Left hindlimb (tissue), 1 donor: Measurements from ENCODE around the gene HOXB6.

Experiments used
- DNase-seq: peaks from one replicate; pipeline ENCODE4 v3.0.0-alpha.2; 2018

The HOXB6 gene

DNA sequence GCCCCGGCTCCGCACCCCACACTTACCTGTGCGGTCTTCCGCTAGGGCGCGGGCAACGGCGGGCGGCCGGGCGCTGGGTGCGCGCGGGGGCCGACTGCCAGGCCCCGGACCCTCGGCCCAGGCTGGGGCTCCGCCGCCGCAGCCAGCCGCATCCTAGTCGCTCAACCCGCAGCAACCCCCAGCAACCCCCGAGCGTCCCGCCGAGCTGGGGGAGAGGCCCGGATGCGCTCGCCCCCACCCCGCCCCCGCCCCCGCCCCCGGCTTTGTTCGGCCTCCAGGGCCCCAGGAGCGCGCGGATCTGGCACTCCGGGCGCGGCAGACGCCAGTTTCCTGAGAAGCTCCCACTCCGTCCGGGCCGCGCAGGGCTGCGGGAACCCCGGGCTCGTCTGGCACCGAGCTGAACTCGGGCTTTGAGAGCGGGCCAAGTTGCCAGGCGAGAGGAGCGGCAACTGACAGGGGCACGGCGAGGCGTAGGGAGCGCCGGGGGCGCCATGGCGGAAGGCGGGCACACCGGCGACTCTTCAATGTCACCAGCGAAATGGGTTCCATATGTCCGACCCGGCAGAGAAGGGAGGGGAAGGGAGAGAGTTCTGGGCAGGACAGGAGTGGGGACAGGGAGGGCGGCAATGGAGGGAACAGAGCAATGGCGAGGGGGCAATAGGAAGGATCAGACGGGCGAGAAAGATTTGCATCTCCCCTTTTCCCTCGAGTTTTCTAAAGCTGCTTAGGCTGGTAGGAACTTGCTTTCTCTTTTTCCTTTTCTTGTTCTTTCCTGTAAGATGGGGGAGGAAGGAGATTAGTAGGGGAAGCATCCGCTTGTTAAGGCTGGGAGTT is 40.4 kb downstream of the HOXB6 start:
- no peak for DNase-seq

DNA sequence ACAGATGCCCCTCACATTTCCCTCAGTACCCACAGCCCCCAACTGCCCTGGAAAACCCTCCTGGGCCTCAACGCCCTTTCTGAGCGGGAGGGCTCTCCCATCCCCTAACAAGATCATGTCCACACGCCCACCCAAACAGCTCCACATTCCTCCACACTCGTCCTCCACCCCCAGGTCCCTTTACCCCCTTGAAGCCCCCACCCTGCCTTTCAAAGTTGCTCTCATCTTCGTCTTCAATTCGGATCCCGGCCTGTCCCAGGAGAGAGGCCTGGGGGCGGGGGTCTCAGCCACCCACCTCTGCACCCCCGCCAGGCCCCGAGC is 41.0 kb downstream of the HOXB6 start:
- DNase-seq, result no peak

DNA sequence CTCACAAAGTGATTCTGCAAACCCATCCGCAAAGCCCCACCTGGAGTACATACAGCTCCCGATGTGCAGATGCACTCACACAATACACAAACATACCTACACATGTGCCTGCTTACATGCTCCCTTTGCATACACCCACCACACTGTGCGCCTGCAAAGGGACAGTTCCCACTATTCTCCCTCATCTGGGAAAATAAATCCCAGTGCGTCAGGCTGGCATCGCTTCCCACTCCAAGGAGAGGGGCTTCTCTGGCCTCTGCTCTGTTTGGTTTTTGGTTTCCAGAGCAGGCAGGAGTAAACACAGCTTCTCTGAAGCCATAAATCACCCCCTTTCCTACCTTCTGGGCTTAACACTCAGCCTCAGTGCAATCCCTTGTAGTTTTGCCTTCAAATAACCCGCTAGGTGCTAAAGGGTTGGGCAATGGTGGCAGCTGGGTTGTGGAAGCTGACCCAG is 41.4 kb downstream of the HOXB6 start:
- no peak for DNase-seq

DNA sequence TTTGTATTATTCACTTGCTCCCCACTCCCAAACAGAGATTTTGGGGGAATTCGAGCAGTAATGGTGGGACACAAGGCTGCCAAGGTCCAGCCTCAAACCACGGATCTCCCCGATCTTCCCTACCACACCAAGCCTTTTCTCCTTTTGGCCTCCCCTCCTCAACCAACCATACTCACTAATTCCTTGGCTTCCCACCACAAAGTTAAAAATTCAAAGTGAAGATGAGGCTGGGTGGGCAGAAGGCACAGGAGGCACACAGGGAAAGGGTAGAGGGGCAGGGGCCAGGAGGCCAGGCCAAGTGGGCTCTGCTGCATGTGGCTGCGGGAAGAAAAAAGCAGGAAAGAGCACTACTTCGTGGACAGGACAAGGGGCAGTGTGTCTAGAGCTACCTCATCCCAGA is 41.9 kb downstream of the HOXB6 start:
- no peak for DNase-seq

DNA sequence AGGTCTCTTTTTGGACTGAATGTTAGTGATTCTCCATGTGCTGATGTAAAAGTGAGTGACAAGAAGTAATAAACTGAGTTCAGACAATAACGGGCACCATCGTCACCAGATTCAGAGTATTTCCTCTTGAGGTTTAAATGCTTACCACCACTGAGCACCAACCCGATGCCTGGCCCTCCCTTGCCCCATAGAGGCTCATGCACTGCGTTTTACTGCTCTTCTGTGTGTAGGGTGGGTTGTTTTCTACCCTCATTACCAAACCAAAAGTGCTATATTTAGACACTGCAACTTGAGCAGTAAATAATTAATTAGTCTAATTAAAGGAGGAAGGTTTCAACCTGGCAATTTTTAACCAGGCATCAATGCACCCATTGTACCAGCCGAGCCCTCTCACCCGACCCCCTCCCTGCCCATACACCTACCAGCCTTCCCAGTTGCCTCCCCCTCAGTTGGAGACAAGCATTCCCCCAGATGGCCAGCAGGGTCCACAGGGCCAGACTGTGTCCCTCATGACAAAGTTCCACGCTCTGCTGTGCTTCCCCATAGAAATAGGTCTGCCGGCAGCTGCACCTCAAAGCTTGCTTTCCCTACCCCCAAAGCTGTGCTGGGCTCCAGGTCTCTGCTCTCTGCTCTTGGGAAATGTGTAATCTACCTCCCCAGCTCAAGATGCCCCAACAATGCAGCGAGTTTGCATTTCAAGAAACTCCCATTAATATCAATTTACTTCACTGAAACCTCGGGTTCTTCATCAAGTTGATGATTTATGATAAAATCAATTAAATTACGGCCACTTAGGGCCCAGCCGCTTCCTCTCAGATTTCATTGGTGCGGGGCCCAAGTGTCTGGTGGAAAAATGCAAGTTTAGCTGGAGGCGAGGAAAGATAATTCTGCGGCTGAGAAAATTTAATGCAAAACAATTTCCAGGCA is 42.6 kb downstream of the HOXB6 start:
- no peak for DNase-seq

DNA sequence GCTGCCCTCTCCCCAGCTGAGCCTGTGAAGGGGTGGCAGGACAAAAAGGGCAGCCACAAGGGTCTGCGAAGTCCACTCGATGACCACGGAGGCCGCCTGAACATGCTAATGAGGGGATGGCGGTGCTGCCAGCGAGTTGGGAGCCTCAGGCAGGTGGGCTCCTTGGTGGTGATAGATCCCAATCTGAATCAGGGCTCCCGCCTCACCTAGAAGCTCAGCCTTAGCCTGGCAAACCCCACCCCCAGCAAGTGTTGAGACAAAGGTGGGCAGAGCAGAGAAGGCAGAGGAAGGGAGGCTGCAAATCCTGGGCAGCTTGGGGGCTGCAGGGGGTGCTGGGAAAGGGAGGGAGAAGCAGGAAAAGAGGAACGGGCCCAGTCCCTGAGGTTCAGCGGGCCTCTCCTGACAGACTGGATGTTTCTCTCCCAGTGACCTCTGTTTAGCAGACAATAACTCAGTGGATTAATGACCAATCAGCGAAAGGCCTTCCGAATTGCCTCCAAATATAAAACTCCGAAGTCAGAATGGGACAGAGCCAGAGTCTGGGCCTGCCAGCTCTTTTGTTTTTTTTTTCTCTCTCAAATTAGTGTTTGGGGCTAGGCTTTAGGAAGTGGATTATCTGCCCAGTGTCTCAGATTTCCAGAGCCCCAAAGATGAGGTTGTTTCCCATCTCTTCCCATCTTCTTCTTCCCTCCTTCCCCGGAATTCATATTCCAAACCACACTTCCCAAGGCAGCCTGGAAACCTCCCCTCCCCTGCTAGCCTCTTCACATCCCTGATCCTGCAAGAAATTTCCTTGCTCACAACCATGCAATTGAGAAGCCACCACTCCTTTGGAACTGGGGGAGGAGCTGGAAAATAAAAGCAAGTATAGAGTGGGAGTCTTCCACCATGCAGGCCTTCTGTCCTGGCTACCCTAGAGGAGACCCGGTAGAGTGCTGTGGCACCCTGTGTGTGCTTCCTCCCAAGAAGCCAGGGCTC is 44.7 kb downstream of the HOXB6 start:
- DNase-seq, result no peak

DNA sequence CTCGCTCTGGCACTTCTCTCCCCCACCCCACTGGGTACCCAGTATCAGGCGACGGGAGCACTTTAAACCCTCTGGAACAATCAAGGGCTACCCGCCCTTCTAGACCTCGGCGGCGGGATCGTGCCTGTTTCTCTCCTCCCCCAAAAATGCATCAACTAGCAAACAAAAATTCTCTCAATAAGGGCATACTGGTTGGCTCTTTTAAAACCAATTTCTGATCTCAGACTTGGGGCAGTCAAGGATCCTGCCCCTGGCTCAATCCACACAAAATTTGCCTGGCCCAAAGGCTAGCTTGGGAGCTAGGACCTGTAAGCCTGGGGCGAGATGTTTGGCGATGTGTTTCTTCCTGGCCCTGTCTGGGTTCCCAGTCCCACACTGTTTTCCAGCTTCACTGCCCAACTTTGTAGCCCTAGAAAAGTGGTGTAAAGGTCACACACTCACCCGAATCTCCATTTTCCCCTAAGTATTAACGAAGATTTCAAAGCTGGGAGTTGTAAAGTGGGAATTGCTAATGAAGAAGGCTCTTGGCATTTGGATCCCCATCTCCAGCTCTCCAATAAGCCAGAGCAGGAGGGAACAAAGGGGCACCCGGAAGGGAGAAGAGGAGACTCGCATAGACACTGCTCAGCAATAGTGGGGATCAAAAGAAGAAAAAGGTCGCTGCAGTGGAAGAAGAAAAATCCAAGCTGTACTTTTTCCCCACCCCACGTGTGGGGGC is 45.5 kb downstream of the HOXB6 start:
- no peak for DNase-seq

DNA sequence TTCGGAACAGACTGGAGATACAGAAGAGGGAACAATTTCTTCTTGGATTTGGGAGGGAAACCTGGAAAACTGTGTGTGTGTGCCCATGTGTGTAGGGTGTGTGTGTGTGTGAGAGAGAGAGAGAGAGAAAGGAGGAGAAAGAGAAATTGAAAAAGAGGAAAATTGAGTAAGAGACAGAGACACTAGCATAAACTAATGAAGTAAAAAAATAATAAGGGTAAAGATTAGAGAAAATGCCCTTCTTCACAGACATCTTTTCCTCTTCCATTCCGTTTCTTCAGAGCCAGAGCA is 46.0 kb downstream of the HOXB6 start:
- DNase-seq, result no peak

DNA sequence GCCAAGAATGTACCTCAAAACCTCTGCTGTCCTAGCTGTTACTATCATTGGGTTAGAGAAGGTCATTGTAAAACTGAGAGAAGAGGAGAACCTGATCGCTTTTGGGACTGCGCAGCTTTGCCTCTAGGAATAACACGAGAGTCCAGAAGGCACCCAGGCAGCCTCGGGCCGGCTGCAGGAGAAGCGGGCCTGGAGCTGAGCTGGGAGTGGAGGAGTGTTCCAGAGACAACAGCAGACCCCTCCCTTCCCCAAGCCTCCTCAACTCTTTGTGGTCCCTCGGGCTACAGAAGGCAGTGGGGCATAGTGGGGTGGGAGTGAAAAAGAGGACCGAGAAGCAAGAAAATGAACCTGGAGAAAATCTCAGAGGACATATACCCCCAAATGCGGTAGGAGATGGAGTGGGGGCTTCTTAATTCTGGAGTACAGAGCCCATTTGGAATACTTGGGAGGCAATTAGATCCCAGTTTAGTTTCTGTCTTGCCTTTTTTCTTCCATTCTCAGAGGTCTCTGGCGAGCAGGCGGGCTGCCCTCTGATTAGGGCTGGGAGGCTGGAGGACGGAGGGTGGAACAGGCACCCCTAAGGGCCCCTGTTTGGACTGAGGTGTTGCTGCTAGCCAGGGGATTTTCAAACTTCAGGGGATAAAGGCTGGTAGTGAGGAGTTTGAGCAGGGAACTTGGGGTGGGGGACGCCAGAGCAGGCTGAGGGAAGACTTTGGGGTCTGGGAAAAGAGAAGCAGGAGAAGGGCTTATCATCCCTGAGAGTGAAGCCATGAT is 46.5 kb downstream of the HOXB6 start:
- no peak for DNase-seq

DNA sequence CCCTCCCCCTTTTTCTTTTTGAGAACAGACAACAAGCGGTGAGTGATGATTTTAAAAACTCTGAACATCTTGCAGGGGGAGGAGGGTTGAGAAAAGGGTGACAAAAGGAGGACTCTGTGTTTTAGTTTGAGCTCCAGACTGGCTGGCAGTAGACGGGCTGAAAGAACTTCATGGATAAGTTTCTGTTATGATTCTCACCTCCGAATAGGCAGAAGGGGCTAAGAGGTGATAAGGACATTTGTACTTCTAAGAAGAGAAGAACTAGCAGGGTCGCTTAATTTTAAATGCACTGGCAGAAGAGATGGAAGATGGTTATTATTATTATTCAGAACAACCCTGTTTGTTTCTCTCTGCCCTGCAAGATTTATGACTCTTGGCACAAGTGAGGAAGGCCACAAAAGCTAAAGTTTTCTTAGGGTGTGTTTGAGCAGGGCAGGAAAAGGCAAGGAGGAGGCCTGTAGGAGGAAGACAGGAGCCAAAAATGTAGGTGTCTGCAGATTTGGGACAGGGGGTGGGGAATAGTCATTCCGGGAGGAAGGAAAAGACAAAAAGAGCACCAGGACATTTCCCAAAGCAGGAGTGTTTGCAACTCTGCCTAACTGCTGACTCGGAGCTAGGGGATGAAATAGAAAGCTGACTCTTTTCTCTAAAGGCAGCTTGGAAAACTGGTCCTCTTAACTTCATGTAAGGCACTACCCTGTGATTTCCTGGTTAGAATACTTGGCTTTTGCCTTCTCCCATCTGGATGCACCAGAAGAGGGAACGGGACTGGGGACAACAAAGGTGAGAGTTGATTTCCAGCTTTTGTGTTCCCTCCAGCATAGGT is 48.0 kb downstream of the HOXB6 start:
- no peak for DNase-seq

DNA sequence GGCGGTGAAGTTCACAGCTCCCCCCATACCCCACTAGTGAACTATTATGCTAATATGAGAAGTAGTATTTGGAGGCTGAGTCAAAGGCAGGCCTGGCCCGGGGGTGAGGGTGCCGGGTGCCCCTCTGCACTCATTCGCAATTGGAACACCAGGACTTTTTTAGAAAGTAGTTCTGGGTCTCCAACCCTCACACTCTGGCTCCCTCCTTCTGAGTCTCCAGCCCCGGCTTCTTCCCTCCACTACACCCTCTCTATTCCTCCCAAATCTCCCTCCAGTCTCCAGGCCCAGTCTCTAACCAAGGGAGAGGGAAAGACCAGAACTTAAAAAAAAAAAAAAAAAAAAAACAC is 48.6 kb downstream of the HOXB6 start:
- no peak for DNase-seq

DNA sequence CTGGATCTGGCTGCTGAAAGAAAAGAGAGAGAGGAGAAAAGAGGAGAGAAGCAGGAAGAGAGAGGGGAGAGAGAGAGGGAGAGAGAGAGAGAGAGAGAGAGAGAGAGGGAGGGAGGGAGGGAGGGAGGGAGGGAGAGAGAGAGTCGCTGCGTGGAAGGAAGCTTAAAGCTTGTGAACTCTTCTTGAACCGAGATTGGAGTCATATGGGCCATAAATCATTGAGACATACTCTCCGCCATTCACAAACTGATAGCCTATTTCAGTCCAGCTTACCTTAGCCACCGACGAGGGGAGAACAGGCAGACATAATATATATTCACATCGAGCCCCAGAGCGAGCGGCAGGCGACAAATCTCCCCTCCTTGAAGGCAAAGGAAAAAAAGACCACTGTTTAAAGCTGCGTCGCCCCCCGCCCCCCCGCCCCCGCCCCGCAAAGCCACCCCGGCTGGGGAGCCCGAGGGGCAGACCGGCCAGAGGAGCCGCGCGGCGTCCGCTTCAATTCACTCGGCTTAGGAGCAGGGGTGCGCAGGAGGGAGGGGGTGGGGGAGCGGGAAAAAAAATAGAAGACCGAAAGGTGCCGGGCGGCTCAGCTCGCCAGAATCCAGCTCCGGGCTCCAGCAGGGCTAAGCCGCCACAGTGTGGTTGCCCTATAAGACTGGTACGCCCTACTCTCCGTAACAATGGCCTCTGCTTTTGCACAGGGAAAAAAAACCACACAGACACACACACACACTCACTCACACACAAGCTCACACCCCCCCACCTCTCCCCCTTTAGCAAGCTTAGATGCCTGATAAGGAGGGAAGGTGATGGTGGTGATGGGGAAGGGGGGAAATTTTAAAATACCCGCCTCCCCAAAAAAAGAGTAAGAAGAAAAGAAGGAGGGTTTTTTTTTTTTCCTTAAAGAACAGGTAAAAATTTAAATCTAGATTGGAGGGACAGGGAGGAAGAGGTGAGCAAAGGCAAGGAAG is 49.2 kb downstream of the HOXB6 start:
- DNase-seq, result no peak

DNA sequence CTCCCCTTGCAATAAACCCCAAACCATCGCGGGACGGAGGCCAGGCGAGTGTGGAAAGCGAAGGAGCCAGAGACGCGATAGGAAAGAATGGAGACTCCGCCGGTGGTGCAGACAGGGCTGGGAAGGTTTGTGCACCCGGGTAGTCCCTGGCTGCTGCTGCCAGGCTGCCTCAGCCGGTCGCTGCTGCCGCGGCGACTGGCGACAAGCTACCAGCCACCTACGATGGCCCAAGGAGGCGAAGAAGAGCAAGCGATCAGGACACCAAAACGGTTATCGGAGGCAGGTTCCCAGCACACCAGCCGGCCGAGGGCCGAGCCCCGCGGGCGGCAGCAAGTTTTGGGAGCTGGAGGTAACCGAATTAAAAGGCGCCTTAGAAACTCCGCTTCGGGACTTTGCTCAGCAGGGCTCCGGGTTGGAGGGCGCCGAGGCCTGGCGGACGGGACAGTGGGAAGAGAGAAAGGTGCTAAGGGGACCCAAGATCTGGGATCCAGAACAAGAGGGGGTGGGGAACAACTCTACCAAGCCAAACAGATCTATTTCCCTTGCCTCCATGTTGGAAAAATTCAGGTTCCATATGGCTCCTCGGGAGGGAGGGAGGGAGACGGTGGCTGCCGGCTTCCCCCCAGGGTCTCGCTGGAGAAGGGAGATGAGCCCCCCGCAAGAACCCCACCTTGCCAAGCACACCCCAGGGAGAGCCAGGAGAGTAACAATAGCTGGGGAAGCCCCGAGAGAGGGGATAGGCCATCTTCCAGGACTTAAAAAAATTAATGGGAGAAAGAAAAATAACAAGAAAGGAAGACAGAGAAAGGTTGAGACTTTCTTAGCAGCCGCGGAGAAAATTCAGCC is 50.2 kb downstream of the HOXB6 start:
- DNase-seq, result no peak

DNA sequence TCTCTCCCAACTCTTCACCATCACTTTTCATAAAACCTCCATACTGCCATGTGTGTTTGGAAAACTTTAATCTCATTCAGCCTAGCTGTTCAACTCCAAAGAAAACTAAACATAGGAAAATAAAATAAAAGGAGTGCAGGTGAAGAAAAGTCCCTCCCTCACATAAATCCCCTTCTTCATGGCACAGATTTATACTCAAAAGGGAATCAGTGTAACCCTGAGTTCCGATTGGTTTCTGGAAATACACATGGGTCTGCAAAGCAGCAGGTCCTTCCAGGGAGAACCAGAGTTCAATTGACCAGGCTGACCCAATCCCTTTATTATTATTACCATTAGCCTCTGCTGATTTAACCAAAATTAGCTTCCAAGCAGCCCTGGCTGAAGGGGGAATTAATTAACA is 51.0 kb downstream of the HOXB6 start:
- DNase-seq, result no peak

DNA sequence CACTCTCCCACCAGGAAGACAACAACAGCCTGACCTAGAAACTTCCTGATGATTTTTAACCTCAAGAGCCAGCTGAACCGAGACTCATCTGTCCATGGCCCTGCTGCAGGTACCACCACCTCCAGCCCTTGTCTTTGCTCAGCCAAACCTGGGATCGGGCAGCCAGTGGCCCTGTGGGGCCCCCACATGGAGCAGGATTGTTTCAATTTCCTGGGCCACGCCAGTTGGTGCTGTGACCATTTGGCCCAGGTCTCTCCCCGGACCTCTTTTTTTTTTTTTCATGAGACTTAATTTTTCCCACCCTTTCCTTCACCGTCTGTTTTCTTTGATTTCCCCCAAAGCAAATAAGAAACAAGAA is 51.6 kb downstream of the HOXB6 start:
- no peak for DNase-seq

DNA sequence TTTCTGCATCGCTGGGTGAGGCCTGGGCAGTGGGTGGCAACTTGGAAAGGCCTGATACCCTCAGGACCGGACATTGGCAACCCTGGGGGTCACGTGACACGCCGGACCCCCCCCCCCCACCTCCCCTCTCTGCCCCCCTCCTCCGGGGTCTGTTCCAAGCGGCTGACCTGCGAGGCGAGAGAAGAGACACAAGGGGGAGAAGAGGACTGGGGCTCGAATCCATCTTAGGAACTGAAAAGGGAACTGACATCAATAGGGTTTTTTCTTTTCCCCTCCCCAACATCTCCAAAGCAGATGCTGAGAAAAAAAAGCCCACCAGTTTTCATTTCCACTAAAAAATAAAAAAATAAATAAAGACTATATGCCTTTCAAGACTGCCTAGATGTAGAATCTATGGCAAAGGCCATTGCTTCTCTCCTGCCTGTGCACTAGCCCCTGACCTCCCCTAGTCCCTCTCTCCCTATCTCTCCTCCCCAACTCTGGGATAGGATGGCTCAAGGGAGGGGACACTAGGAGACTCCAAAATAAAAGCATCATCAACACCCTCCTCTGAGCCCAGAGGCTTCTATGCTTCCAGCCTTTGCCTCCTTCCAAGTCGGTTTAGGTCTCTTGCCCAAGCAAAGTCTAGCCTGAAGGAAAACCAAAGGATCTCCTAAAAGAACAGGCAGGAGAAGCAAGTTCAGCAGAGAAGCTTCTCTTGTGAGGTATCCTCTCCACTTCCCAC is 52.2 kb downstream of the HOXB6 start:
- DNase-seq, result no peak

DNA sequence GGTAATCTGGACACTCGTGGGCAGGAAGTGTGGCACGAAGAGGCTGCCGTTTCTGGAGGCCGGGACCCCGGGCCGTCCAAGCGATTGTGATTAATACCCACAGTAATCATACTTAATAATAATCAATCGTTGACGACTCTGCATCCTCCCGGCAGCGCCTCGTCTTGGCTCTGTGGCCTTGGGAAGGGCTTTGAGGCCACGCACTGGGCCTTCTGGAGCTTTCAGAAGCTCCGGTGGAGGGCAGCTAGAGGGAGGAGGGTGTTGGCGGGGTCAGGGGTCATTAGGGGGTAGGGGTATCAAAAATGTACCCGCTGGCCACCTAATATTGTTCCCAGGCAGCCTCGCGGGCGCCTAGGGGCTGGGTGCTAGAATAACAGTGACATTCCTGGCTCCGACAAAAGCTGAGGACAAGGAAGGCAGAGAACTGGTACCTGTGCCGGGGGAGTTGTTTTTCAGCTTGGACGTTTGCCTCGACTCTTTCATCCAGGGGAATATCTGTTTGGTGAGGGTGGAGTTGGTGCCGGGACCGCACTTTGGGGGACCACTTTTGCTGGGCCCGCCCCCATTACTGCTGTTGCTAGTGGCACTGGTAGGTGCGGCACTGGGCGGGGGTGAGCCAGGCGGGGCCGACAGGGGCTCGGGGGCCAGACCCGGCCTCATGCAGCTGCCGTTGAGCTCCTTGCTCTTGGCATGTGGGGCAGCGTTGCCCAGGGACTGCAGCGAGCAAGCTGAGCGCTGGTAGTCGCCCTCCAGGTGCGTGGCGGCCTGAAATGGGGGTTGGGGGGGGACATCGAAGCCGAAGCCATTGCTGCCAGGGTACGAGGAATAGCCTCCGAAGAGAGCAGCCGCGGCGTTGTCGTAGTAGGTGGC is 53.0 kb downstream of the HOXB6 start:
- no peak for DNase-seq
